Aorta (tissue), 5 donors: ENCODE data around the gene TIMP3. TPM values are rescaled to one million over a fixed set of nuclear protein-coding genes. Genes with fewer than 3 reads are reported as not detected.

Source experiments
- ATAC-seq: fragments of 200-7000 bp; cut with Tn5 transposase; one replicate; pipeline ENCODE4 v1.9.1; 2022; ENCODE audit warnings: moderate library complexity; ENCODE audit not compliant: low FRiP score
- DNase-seq, 2 donors: peaks; one replicate each; pipeline ENCODE4 v3.0.0-alpha.2; 2020
- H3K27ac ChIP-seq, 2 donors: one replicate each; pipeline ENCODE4 v1.5.1; 2013; ENCODE audit warnings: low read length in 2 of 2, mild to moderate bottlenecking in 2 of 2, moderate library complexity in 2 of 2, control low read depth in 1 of 2, inconsistent platforms in 1 of 2, low read depth in 1 of 2
- H3K27me3 ChIP-seq, 2 donors: one replicate each; pipeline ENCODE4 v1.6.1; 2013; ENCODE audit warnings: control low read depth in 1 of 2, low read length in 1 of 2, mild to moderate bottlenecking in 1 of 2, moderate library complexity in 1 of 2; ENCODE audit not compliant: insufficient read depth in 2 of 2, control insufficient read depth in 1 of 2
- H3K36me3 ChIP-seq, 2 donors: one replicate each; pipeline ENCODE4 v1.6.1; 2013; ENCODE audit warnings: control low read depth in 1 of 2, low read length in 1 of 2, mild to moderate bottlenecking in 1 of 2; ENCODE audit not compliant: insufficient read depth in 2 of 2, control insufficient read depth in 1 of 2
- H3K4me1 ChIP-seq, 2 donors: one replicate each; pipeline ENCODE4 v1.6.1; 2013; ENCODE audit warnings: low read length in 2 of 2, control low read depth in 1 of 2, mild to moderate bottlenecking in 1 of 2, moderate library complexity in 1 of 2; ENCODE audit not compliant: insufficient read depth in 2 of 2, control insufficient read depth in 1 of 2
- H3K4me3 ChIP-seq, 2 donors: one replicate each; pipeline ENCODE4 v1.5.1; 2013; ENCODE audit warnings: low read length in 2 of 2, control low read depth in 1 of 2, mild to moderate bottlenecking in 1 of 2
- H3K9me3 ChIP-seq: one replicate; pipeline ENCODE4 v1.6.1; 2013; ENCODE audit warnings: mild to moderate bottlenecking, low read length; ENCODE audit not compliant: control insufficient read depth
- WGBS, 2 donors: extraction: QIAGEN DNeasy Blood & Tissue Kit; methylation state at CpG; one replicate each; pipeline ENCODE4 v1.1.7; 2013; 5-methylcytosine and 5-hydroxymethylcytosine counted together
- intact Hi-C, 2 donors: fragments of 100-400 bp; cut with DNase I; formaldehyde crosslinking; loops; one replicate each; pipeline versions ENCODE4 v1.14.2 to v1.15.0; 2022
- polyA plus RNA-seq, 2 donors: library from polyadenylated mRNA; stranded (reverse); fragments of 200-250 nt; gene quantifications; one replicate each; pipeline ENCODE4 v1.2.3, GENCODE V29; 2013
- total RNA-seq, 2 donors: library from RNA; stranded (reverse); fragmentation: NEBNext Ultra II Directional; extraction: Animal tissue kit (Norgen Biotek cat#: 25700); gene quantifications; one replicate each; pipeline ENCODE4 v1.2.1, GENCODE V29; 2021
- donor health status: healthy with polysubstance abuse.
- donor health status: Bipolar disorder and iron deficiency.
- donor health status: DM: no; HTN: no; CAD: no.
- donor health status: DM: no; HTN: no; CAD: no.
- donor health status: DM: yes; HTN: yes; CAD: no.

Gene TIMP3
- total and polyA plus RNA-seq, 4 donors, result 34.4 to 410 (median 179) TPM

DNA sequence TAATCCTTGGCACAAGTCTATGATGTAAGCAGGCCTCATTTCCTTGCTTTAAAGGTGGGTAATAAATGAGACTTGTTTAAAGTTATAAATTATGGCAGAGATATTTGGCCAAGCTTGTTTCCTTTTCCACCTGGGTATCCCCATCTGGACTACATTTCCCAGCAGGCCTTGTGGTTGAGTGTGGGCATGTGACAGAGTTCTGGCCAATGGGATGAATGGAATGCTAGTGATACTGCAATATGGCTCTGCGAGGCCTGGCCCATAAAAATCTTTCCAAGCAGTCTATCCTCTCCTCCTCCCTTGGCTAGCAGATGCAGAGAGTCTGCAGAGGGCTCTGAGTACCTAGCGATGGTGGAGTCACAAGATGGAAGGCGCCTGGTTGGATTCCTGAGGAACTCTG is 102.5 kb downstream of the TIMP3 start:
- no peaks in the 10 kb centered on the region for H3K27me3 ChIP-seq
- H3K4me3 ChIP-seq, result no peak overlapping the region
- no peaks in the 10 kb centered on the region for H3K9me3 ChIP-seq
- no peak for ATAC-seq
- no peaks in the 10 kb centered on the region for H3K4me1 ChIP-seq
- H3K27ac ChIP-seq, result no peak overlapping the region
- no peak for DNase-seq
- 88 to 89% methylated on average over 3 of the region's 3 CpGs for WGBS, 2 donors
- intact Hi-C loops, result no loop called here
- no peaks in the 10 kb centered on the region for H3K36me3 ChIP-seq

DNA sequence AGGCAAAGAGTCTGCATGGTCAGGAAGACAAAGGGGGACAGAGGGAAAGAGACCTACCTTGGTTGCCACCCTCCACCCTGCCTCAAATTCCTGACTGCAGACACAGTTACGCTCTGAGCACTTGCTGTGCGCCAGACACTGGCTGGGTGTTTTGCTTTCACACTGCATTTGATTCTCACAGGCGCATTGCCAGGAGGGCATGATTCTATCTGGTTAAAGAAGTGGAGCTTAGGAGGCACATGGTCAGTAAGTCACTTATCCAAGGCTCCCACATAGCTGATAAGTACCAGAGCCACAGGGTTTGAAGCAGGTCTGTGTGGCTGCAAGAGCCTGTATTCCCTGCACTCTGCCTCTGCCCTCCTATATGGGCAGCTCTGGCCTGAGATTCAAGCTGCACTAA is 103.9 kb downstream of the TIMP3 start:
- ATAC-seq, result no peak
- peaks cover 0 to 2% of the 10 kb centered on the region in 2 donors for H3K4me1 ChIP-seq
- no peaks in the 10 kb centered on the region for H3K9me3 ChIP-seq
- 11 to 18% methylated on average over 3 of the region's 3 CpGs for WGBS, 2 donors
- no peaks in the 10 kb centered on the region for H3K36me3 ChIP-seq
- H3K4me3 ChIP-seq, result no peak overlapping the region
- intact Hi-C loops, result no loop called here
- no peak overlapping the region for H3K27ac ChIP-seq
- no peaks in the 10 kb centered on the region for H3K27me3 ChIP-seq
- DNase-seq, result no peak

DNA sequence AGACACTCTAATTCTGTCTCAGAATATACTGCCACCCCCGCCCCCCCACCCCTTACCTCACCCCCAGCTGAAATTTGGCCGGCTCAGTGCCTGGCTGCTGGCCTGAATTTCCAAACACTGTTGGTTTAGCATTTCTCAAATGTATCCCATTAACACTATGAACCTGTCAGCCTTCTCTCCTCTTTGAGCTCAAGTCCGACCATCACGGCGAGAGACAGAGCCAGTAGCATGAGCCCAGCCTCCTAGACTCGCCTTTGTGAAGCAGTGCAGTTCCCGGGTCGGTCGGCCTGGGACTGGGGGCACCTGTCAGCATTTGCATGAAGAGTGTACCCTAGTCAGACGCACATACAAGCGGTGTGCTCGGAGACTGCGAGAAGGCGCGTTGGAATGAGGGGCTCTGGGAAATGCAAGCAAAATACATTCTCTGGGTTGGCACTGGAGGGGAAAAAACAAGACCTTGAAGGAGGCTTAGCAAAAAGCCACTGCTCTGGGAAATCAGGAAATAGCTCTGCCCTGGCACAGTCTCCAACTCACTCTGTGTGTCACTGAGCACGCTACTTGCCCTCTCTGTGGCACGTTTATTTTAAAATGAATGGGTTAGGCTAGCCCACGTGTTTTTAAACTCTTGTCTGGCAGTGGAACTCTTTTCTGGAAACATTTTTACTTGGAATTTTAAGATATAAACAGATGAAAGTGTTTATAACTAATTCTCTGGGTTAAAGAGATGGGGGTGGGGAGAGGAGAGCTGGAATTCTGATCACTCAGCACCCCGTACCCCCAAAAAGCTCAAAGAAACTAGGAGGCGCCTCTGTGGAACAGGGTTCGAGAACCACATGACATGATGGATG is 108.3 kb downstream of the TIMP3 start:
- no peak for DNase-seq
- intact Hi-C loops, result no loop called here
- Histone ChIP-seq H3K27ac (no peak overlapping the region), H3K36me3 (no peaks in the 10 kb centered on the region), H3K9me3 (no peaks in the 10 kb centered on the region), H3K27me3 (no peaks in the 10 kb centered on the region), H3K4me1 (peaks cover 0 to 2% of the 10 kb centered on the region in 2 donors), H3K4me3 (no peak overlapping the region)
- ATAC-seq, result no peak
- 10 to 11% methylated on average over 21 of the region's 21 CpGs for WGBS, 2 donors

DNA sequence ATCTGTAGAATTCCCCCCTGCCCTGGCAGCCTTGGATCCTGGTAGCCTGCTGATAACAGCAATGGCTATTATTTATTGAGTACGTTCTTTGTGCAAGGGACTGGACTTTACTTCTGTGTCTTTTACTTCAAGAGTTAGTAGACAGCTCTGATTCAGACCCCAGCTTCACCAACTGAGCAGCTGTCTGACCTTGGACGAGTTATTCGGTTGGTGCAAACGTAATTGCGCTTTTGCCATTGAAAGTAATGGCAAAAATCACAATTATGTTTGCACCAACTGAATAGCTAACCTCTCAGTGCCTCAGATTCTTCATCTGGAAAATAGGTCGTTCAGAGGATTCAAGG is 108.9 kb downstream of the TIMP3 start:
- H3K27ac ChIP-seq, result no peak overlapping the region
- WGBS, 2 donors, result 57 to 64% methylated on average over 6 of the region's 6 CpGs
- H3K4me3 ChIP-seq, result no peak overlapping the region
- peaks cover 0 to 2% of the 10 kb centered on the region in 2 donors for H3K4me1 ChIP-seq
- intact Hi-C loops, result no loop called here
- ATAC-seq (no peak), DNase-seq (no peak)
- H3K27me3 ChIP-seq, result no peaks in the 10 kb centered on the region
- H3K36me3 ChIP-seq, result no peaks in the 10 kb centered on the region
- no peaks in the 10 kb centered on the region for H3K9me3 ChIP-seq

DNA sequence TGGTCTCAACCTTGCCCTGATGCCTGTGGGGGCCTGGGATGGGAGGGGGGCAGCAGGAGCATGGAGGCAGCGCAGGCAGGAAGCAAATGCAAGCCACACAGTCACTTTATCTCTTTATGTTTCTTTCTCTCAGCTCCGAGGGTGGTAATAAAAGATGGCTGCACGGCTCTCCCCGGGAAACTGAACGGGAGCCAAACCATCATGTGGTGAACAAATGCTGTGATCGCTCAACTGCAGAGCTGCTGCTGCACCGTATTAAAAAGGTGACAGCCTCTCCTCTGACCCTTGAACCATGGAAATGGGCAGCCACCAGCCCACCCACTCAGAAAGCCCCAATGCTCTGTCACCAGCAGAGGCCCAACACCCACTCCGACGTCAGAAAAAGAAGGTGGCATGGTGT is 110.0 kb downstream of the TIMP3 start:
- whole genome bisulfite sequencing, 2 donors, result 59 to 72% methylated on average over 9 of the region's 9 CpGs
- ATAC-seq (no peak), DNase-seq (no peak)
- Histone ChIP-seq H3K27me3 (no peaks in the 10 kb centered on the region), H3K9me3 (peaks cover 3% of the 10 kb centered on the region), H3K36me3 (no peaks in the 10 kb centered on the region), H3K4me1 (peaks cover 0 to 2% of the 10 kb centered on the region in 2 donors), H3K4me3 (no peak overlapping the region), H3K27ac (no peak overlapping the region)
- intact Hi-C loops, result no loop called here
